Measurements from ENCODE around the gene STOML2. TPM values are rescaled to one million over a fixed set of nuclear protein-coding genes. Genes with fewer than 3 reads are reported as not detected.

STOML2 gene, protein sequence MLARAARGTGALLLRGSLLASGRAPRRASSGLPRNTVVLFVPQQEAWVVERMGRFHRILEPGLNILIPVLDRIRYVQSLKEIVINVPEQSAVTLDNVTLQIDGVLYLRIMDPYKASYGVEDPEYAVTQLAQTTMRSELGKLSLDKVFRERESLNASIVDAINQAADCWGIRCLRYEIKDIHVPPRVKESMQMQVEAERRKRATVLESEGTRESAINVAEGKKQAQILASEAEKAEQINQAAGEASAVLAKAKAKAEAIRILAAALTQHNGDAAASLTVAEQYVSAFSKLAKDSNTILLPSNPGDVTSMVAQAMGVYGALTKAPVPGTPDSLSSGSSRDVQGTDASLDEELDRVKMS
- total RNA-seq, result 307 and 330 TPM in 2 replicates

DNA sequence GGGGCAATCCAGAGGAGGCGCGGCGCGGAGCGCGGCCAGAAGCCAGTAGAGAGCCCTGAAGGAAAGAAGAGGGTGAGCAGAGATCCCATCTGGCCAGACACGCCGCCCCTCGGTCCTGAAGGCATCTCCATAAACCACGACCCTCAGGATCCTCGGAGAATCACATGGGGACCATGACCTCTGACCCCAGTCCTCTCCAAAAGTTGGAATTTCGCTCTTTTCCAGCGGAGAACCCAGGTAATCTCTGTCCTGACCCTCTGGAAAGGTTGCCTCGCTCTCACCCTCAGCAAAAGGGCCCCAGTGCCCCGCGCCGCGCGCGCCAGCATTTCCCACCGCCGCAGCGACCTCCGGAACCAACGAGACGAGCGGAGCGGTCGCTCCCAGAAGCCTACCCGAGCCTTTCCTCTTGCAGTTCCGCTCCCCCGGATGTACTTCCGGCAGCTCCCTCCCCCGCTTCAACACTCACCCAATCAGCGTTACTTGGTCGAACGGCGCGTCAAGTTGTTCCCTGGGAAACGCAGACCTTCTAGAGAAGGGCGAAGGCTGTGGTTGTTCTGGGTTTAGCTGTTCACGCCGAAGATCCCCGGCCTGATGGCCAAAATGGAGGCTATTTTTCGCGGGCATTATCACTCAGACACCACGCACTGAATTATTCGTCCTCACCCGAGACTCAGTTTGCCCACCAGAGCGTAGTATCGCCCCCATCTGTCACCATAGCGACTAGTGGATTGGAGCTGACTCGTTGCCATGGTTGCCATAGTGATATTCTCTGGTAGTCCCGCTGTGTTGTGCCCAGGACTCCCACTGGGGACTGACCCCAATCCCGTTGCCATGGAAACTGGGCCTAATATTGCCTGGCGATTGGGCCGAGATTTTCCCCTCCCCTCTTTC is at the start of gene STOML2:
Gene STOML2 (minus strand): TSS at position 363 of the 891 bp plus-strand sequence. CDS start 37 bp downstream, at position 326.

DNA sequence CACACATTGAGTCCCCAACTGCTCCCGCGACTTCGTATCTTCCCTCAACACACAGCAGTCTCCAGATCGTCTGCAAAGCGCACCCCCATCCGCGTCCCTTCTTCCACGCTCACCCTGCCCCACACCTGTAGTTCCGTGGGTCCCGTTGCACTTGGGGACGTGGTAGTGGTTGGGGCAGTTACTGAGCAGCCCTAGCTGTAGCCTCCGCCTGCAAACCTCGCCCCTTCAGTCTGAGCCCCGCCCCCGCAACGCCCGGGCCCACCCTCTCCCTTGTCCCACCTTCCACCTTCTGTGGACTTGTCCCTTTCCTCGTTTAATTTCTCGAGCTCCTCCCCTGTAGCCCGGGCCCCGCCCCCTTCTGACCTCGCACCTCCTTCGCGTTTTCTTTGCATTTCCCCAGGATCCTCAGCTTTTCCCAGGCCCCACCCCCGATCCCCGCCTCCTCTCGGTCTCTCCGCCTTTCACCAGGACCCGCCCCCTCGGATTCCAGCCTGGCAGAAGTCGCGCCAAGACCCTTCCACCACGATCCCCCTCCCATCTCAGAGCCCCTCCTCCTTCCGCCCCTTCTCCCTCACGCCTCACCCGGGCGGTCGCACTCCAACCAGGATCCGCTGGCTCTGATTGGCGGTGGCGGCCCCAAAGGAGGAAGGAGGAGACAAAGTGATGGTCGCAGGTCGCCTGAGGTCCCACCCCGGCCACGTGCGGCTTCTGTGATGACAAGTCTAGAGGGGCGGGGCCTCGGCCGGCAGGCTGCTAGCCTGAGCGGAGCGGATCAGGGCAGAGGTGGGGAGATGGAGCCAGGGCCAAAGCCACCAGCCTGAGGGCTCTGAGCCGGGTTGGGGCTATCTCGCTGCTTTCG is 13.0 kb upstream of the STOML2 start, which contains the start of gene ATOSB:
Gene ATOSB (minus strand): TSS at position 183 of the 859 bp plus-strand sequence. CDS start 7,588 bp downstream, outside the sequence.

DNA sequence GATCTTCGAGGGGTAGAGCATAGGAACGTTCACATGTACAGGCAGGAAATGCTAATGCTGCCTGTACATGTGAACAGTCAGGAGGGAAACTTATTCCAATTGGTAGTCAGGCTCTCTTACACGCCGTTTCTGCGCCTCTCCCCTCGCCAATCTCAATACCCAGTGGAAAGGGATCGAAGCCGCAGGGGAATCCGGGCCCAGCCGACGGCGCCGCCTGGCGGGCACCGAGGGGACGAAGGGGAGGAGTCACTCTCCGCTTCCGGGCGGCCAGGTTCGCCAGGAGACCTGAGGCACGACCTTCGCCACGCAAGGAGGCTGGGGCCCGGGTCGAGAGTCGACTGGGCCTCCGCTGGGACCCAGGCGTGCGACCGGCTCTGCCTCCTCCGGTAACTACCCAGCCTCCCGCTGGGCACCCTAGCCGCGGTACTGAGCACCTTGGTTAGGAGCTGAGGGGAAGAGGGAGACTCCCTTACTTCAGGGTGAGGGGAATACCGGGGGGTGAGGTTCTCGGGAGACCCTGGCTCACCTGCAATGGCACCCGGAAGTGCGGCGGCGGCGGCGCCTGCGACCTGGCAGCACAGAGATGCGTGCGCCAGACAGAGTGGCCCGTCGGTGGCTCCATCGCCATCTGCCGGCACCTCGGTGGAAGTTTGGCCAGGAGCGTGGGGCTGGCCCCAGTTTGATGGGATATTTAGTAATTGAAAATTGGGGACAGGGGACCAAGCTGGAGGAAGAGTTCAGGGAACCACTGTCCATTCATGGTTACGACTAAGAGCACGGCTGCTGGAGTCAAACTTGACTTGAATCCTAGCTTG is 6.7 kb downstream of the STOML2 start, which contains the start of gene PIGO:
Gene PIGO (minus strand): TSS at position 557 of the 815 bp plus-strand sequence. CDS start 1,026 bp downstream, outside the sequence.

DNA sequence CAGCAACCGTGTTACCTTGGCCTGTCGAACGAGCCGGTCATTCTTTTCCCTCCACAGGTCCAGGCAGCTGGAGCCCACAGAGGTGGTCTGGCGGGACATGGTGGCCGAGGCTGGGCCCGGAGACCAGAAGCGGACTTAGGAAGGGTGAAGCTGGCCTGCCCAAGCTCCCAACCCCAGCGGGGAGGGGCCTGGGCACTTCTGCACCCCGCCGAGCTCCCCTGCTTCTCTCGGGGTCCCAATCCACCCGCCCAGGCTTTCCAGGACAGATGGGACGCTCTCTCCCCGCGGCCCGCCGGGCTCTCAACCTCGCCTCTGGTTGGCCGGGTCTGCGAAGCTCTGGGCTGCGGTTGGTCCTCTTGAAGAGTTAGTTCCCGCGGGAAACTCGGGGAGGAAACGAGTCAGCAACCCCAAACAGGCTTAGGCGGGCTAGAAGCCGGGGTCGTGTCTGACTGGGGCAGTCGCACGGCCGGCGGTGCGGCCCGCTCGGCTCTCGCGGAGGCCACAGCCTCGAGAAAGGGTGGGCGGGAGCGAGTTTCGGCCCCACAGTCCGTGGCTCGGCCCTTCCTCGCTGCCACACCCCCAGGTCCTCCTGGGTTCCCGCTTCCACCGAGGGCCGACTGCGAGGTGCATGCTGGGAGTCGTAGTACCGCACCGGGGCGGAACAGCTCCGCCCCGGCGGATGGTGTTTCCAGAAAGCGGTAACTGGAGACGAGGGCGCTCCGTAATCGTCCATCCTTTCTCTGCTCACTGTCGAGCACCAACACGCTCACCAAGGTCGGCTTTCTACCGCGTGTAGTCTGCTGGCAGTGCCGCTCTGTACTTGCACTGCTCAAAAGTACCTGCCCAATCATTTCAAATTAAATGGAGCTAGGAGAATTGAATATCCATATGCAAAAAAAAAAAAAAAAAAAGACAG is 23.2 kb downstream of the STOML2 start, which contains the start of gene FANCG:
Gene FANCG (minus strand): TSS at position 517 of the 916 bp plus-strand sequence. CDS start 418 bp downstream, at position 99.

DNA sequence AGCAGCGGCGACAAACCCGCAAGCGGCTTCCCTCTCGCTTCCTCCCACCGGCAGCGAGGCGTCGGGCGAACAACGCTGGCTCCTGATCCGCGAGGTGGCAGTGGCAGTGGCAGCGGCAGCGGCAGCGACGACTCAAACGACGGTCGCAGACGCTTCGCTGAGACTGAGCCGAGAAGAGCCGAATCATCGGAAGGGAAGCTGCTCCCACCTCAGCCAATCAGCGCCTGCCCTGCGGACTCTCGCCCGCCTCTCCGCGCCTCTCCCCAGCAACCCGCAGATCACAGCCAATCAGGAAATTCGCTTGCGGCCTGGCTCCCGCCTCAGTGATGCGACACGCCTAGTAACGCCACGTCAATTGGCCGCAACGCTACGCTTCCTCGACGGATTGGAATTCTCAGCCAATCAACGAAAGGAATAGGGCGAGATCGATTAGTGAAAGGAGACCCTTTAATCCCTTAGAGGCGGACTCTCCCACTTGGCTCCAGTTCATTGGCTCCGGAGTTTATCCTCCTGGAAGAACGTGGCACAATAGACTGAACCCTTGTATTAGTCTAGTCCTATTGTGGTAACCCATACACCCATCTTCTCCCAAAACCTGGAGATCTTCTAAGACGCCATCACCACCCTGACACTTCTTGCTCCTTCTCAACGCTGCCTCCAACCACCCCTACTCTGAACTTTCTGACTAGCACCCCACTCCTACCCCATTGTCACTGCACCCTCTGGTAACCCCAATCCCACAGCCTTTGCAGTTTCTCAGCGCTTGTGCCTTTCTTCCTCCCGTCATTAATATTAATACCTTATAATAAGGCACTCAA is 30.3 kb downstream of the STOML2 start, which contains the start of gene VCP:
Gene VCP (minus strand): TSS at position 165 of the 818 bp plus-strand sequence. CDS start 272 bp downstream, outside the sequence.

Other genes starting within 250 kb of the STOML2 start
- not detected in 2 replicates for gene PHF24, start 144.8 kb downstream of the STOML2 start, total RNA-seq
- 16.1 TPM in 2 replicates for gene DNAJB5, start 113.4 kb downstream of the STOML2 start, total RNA-seq
- gene VCP, start 30.5 kb downstream of the STOML2 start, total RNA-seq, result 392 and 396 TPM in 2 replicates
- 17.9 and 20.0 TPM in 2 replicates for gene FANCG, start 23.2 kb downstream of the STOML2 start, total RNA-seq
- 21.4 and 22.2 TPM in 2 replicates for gene PIGO, start 6.5 kb downstream of the STOML2 start, total RNA-seq
- gene ATOSB, start 12.7 kb upstream of the STOML2 start, total RNA-seq, result 15.8 and 19.6 TPM in 2 replicates
- 12.7 and 15.8 TPM in 2 replicates for gene UNC13B, start 58.9 kb upstream of the STOML2 start, total RNA-seq